ENCODE results near the gene MIP. TPM values are rescaled to one million over a fixed set of nuclear protein-coding genes. Genes with fewer than 3 reads are reported as not detected.

MIP gene
- total and polyA plus RNA-seq, 12 donors: 0.09 to 0.30 TPM; not detected in 10

DNA sequence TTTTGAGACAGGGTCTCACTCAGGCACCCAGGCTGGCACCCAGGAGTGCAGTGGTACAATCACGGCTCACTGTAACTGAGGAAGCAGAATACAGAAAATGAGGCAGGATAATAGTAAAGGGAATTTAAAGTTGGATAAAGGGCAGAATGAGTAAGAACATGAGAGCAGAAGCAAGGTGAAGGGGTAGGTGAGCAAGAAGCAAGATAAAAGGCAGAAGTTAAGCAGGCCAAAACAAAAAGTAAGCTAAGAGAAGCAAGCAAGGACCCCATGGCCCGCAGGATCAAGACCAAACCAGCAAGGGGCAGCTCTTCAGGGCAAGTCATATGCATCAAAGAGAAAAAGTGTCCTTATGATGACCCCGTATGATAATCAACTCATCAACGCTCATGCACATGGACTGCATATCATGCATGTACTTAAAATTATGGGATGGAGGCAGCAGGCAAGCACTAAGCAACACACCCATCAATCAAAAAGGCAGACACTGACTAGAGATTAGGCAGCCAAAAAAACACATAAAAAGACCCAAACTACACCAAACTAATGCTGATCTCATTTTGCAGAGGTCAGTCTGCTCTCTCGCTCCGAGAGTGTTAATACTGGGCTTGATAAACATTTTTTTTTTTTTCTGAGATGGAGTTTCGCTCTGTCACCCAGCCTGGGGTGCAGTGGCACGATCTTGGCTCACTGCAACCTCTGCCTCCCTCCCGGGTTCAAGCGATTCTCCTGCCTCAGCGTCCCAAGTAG lies 16.9 kb downstream of the MIP start:
- TF ChIP-seq CTCF (IDR thresholded peaks at IDR 0.05): no peak
- Histone ChIP-seq H3K36me3 (peaks cover 0 to 14% (median 0%) of the 10 kb centered on the region in 9 donors), H3K27me3 (no peaks in the 10 kb centered on the region), H3K4me3 (no peak overlapping the region), H3K9me3 (no peaks in the 10 kb centered on the region), H3K27ac (no peak overlapping the region), H3K4me1 (no peaks in the 10 kb centered on the region)
- WGBS, 2 donors: 83 to 90% methylated on average over 11 of the region's 11 CpGs
- intact Hi-C loops (cut with DNase I): loop anchor here in 1 of 10 donors (5.0 kb wide), 1 partner anchor 65 kb away; no protein-coding TSS in a partner anchor
- DNase-seq (no peak), ATAC-seq (no peak)

GRCh38 chr12:56434828-56435227 lies 19.6 kb downstream of the MIP start:
- ATAC-seq (no peak), DNase-seq (no peak)
- no peak for TF ChIP-seq CTCF (IDR thresholded peaks at IDR 0.05)
- no peaks in the 10 kb centered on the region for H3K4me1 ChIP-seq
- 96 to 98% methylated on average over 6 of the region's 6 CpGs for WGBS, 2 donors
- no peaks in the 10 kb centered on the region for H3K9me3 ChIP-seq
- peaks cover 0 to 36% (median 0%) of the 10 kb centered on the region in 9 donors for H3K36me3 ChIP-seq
- intact Hi-C loops (cut with DNase I): loop anchor here in 1 of 10 donors (5.0 kb wide), 1 partner anchor 63 kb away; no protein-coding TSS in a partner anchor
- no peak overlapping the region for H3K27ac ChIP-seq
- H3K4me3 ChIP-seq: no peak overlapping the region
- H3K27me3 ChIP-seq: no peaks in the 10 kb centered on the region

GRCh38 chr12:56431850-56432249 lies 22.6 kb downstream of the MIP start:
- Histone ChIP-seq H3K27ac (no peak overlapping the region), H3K9me3 (no peaks in the 10 kb centered on the region), H3K36me3 (peaks cover 0 to 60% (median 9%) of the 10 kb centered on the region in 9 donors), H3K27me3 (no peaks in the 10 kb centered on the region), H3K4me3 (no peak overlapping the region), H3K4me1 (no peaks in the 10 kb centered on the region)
- 97 to 98% methylated on average over 3 of the region's 3 CpGs for WGBS, 2 donors
- intact Hi-C loops (cut with DNase I): no loop called here
- no peak for TF ChIP-seq CTCF (IDR thresholded peaks at IDR 0.05)
- DNase-seq (no peak), ATAC-seq (no peak)

- no peaks in the 10 kb centered on the region for H3K27me3 ChIP-seq
- WGBS, 2 donors: 98 to 99% methylated on average over 11 of the region's 11 CpGs
- no peak overlapping the region for H3K4me3 ChIP-seq
- no peak for DNase-seq
- ATAC-seq: no peak
- no peak overlapping the region for H3K27ac ChIP-seq
- intact Hi-C loops (cut with DNase I): no loop called here
- no peaks in the 10 kb centered on the region for H3K4me1 ChIP-seq
- peaks cover 0 to 60% (median 9%) of the 10 kb centered on the region in 9 donors for H3K36me3 ChIP-seq
- H3K9me3 ChIP-seq: no peaks in the 10 kb centered on the region
- TF ChIP-seq CTCF (IDR thresholded peaks at IDR 0.05): no peak
Measured at GRCh38 chr12:56431288-56431687, 23.2 kb downstream of the MIP start.
